Mucosa of rectum (tissue), 2 donors: ENCODE measurements around the gene SIK2.

Experiments
- H3K27ac ChIP-seq, 2 donors: one replicate each; pipeline ENCODE4 v1.7.0; 2013; ENCODE audit warnings: inconsistent platforms in 2 of 2, low read depth in 2 of 2, low read length in 2 of 2
- H3K27me3 ChIP-seq, 2 donors: one replicate each; pipeline ENCODE4 v1.7.0; 2013; ENCODE audit warnings: low read length in 2 of 2; ENCODE audit not compliant: control insufficient read depth in 2 of 2, insufficient read depth in 2 of 2
- H3K36me3 ChIP-seq, 2 donors: one replicate each; pipeline ENCODE4 v1.7.0; 2013; ENCODE audit warnings: low read length in 2 of 2; ENCODE audit not compliant: control insufficient read depth in 2 of 2, insufficient read depth in 2 of 2
- H3K4me1 ChIP-seq, 2 donors: one replicate each; pipeline ENCODE4 v1.7.0; 2013; ENCODE audit warnings: low read length in 2 of 2, mild to moderate bottlenecking in 1 of 2; ENCODE audit not compliant: control insufficient read depth in 2 of 2, insufficient read depth in 2 of 2
- H3K4me3 ChIP-seq, 2 donors: one replicate each; pipeline ENCODE4 v1.7.0; 2013; ENCODE audit warnings: low read length in 2 of 2
- H3K9ac ChIP-seq, 2 donors: one replicate each; pipeline ENCODE4 v1.7.0; 2013; ENCODE audit warnings: low read length in 2 of 2, low read depth in 1 of 2, mild to moderate bottlenecking in 1 of 2
- H3K9me3 ChIP-seq, 2 donors: one replicate each; pipeline ENCODE4 v1.7.0; 2013; ENCODE audit warnings: low read length in 2 of 2; ENCODE audit not compliant: control insufficient read depth in 2 of 2
- donor health status: healthy.
- donor health status: Normal muscosa, but diverticular disease.

The SIK2 gene

DNA sequence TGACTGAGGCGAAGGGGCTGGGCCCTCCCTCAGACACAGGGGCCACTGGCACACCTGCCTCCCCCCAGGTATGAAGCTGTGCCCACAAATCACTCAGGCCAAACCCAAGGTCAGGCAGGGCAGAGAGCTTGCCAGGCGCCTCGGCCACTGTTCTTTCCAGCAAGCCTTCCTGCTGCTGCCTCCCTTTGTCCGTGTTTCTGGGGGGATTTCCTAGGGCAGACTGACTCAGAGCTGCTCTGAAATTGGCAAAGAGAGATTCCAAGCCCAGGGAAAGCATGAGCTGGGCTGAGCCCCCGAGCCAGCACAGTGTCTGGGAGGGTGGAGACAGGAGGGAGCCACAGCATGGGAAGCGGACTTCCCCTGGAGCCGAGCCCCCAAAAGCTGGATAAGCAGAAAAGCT lies 130.8 kb downstream of the SIK2 start:
- H3K9me3 ChIP-seq: no peaks in the 10 kb centered on the region
- H3K27ac ChIP-seq: peak overlapping the region; percentile 78 to 86
- H3K27me3 ChIP-seq: no peaks in the 10 kb centered on the region
- peaks cover 20 to 39% of the 10 kb centered on the region in 2 donors for H3K4me1 ChIP-seq
- H3K36me3 ChIP-seq: no peaks in the 10 kb centered on the region
- H3K4me3 ChIP-seq: no peak overlapping the region
- H3K9ac ChIP-seq: peak overlapping the region; percentile 22 to 32

DNA sequence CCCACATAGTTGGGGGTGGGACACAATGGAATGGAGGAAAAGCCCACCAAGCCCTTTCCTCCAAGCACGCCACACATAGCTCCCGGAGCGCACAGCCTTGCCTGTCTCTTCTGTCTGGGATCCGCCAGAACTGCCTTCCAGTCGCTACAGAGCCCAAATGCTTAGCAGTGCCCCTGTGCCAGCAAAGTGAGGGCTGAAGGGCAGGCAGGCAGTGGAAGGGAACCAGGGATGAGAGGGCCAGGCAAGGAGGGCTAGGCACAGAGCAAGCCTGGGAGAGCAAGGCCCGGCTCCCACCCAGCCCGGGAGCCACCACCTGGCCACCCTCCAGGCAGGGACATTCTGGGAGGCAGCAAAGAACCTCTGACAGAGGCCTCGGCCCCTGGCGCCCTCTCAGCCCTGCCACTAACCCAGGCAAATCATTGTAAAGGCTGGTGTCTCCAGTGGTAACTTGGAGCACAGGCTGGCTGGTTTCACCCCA lies 131.4 kb downstream of the SIK2 start:
- Histone ChIP-seq H3K9ac (no peak overlapping the region), H3K9me3 (no peaks in the 10 kb centered on the region), H3K4me3 (no peak overlapping the region), H3K36me3 (no peaks in the 10 kb centered on the region), H3K27ac (peak overlapping the region; percentile 78 to 86), H3K27me3 (no peaks in the 10 kb centered on the region), H3K4me1 (peaks cover 20 to 39% of the 10 kb centered on the region in 2 donors)

DNA sequence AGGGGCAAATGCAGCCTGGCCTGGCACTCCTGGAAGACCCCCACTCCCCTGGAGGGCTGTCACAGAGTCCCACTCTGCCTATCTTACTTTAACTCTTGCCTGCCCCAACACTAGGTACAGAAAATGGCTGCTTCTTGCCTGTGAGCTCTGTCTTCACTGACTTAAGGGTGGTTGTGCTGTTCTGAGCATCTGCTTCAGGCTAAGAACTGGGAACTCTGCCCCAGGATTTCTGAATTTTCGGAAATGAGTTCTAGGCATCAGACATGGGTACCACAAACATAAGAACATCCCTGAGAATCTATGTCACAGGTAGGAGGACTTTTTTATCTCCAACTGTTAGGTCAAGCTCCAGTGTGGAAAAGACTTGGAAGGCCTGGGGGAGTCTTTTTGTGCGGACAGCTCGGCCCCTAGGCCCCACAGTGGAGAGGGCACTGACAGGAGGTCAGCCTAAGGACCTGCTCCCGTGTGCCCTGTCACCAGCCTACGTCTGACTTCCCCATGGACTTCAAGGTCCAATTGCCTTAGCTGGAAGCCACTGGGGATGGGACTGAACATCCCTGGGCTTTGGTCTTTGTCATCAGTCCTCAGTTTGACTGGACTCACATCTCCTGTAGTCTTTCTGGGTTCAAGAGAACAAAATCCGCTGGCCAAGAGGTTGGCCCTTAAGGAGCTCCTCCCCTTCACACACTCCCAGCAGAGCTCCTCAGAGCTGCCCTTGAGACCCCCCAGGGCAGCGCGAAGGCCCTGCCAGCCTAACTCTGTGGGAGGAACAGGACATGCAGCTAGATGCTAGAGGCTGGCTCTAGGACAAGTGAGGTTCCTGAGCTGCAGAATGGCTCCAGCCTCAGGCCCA lies 132.1 kb downstream of the SIK2 start:
- no peaks in the 10 kb centered on the region for H3K36me3 ChIP-seq
- no peaks in the 10 kb centered on the region for H3K9me3 ChIP-seq
- H3K4me1 ChIP-seq: peaks cover 20 to 39% of the 10 kb centered on the region in 2 donors
- H3K4me3 ChIP-seq: peak overlapping the region in 1 of 2 donors; percentile 2
- peak overlapping the region; percentile 78 to 86 for H3K27ac ChIP-seq
- peak overlapping the region; percentile 19 to 57 for H3K9ac ChIP-seq
- H3K27me3 ChIP-seq: no peaks in the 10 kb centered on the region

DNA sequence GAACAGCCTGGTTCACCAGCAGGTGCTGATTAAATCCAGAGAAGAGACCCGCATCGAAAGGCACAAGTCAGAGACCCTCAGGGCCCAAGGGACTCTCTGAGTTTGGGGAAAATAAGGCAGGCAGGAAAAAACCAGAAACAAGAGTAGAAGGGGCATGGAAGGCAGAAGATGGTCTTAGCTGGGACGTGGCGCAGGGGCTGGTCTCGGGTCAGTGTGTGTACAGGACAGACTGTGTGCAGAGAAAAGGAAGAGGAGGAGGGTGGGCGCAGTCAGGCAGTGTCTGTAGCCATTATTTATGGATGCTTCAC lies 132.7 kb downstream of the SIK2 start:
- H3K9ac ChIP-seq: peak overlapping the region in 1 of 2 donors; percentile 57
- H3K4me3 ChIP-seq: peak overlapping the region in 1 of 2 donors; percentile 57
- H3K36me3 ChIP-seq: no peaks in the 10 kb centered on the region
- no peaks in the 10 kb centered on the region for H3K27me3 ChIP-seq
- H3K9me3 ChIP-seq: no peaks in the 10 kb centered on the region
- peaks cover 20 to 39% of the 10 kb centered on the region in 2 donors for H3K4me1 ChIP-seq
- H3K27ac ChIP-seq: peak overlapping the region; percentile 78 to 86

DNA sequence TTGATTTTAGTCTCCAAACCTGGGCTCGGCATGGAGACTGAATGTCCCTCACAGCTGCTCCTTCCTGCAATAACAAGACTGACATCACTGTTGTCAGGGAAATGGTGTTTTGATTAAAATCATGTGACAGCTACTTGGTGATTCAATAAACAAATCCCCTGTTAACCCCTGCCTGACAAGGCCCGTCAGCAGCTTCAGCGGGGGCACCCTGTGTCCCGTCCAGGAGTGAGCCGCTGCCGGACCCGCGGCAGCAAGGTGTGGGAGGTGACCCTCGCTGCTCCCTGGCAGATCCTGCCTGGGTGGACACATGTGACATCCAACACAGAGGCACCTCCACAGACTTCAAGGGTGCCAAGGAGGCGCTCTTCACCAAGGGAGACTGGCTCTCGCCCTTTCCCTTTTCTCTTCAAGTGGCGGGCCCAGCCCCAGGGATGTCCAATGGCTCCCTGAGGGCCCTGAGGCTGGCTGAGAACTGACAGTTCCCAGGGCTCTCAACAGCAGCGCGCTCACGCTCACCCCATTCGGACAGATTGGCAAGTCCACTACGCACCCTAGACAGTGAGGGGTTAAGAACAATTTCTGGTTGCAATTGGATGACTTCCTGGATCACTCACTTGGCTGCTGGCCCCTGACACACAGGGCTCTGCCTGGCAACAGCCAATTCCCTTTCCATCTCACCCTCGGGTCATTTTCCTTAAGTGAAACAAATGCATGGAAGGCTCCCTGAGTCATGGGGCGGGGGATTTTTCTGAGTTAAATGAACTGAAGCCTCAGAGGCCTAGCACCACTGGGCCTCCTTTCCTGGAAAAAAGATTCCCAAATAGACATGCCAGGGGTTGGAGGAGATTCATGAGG lies 133.2 kb downstream of the SIK2 start:
- Histone ChIP-seq H3K9me3 (no peaks in the 10 kb centered on the region), H3K9ac (peak overlapping the region; percentile 34 to 57), H3K4me3 (peak overlapping the region in 1 of 2 donors; percentile 57), H3K36me3 (peaks cover under 1% of the 10 kb centered on the region in 2 donors), H3K4me1 (peaks cover 20 to 39% of the 10 kb centered on the region in 2 donors), H3K27me3 (no peaks in the 10 kb centered on the region), H3K27ac (peak overlapping the region; percentile 78 to 86)

DNA sequence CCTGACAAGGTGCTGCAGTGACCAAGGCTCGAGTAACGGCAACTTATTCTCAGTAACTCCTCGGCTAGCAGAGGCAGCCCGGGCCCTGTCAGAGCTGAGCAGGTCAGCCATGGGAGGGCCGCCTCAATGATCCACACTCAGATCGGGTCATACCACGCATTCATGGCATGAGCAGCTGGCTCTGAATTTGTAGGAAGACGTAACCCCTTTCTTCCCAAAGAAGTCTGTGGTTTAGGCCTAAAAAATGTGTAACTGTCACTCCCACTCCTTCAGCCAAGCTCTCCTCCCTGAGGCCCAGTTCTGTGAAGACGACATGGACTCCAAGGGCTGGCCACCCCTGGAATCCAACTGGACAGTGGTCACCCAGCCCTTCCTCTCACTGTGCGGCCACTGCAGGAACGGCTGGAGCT lies 133.9 kb downstream of the SIK2 start:
- peak overlapping the region; percentile 21 to 28 for H3K9ac ChIP-seq
- H3K36me3 ChIP-seq: peaks cover 7 to 8% of the 10 kb centered on the region in 2 donors
- peak overlapping the region; percentile 78 to 86 for H3K27ac ChIP-seq
- H3K9me3 ChIP-seq: no peaks in the 10 kb centered on the region
- H3K4me3 ChIP-seq: no peak overlapping the region
- no peaks in the 10 kb centered on the region for H3K27me3 ChIP-seq
- peaks cover 20 to 37% of the 10 kb centered on the region in 2 donors for H3K4me1 ChIP-seq

DNA sequence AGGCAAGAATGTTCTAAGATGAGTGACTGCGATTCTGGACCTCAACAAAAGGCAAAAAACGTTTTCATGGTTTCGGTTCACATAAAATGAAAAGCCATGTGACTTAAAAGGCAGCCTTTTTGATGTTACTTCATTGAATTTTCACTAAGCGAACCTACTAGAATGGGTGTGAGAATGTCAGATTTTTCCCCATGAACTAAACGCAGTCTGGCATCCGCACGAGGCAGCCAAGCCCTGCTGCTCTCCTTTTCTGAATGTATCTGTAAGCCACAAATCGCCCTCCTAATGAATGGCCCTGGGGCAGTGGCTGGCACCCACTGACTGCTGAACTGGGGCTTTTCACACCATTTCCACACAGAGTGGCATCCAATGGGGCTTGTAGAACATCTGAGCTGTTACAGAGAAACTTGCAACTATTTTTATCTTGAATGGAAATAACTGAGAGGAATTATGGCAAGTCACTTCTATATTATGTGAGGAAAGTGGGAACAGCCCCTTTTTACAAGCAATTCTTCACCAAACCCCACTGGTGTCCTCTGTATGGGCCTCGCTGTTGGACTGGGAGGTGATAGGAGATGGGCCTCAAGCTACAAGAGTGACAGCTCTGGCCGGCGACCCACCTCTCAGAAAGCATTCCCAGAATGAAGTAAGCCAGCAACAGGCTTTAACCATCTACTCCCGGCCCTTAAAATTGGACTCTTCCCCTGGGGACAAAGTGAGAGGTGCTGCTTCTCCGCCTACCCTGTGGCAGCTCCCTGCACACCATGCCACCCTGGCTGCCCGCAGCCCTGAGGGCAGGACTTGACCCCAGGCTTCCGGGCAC lies 134.6 kb downstream of the SIK2 start:
- Histone ChIP-seq H3K36me3 (peaks cover 14% of the 10 kb centered on the region in 2 donors), H3K27me3 (no peaks in the 10 kb centered on the region), H3K27ac (peak overlapping the region; percentile 78 to 86), H3K9me3 (no peaks in the 10 kb centered on the region), H3K4me1 (peaks cover 20 to 36% of the 10 kb centered on the region in 2 donors), H3K9ac (peak overlapping the region; percentile 21 to 24), H3K4me3 (no peak overlapping the region)

DNA sequence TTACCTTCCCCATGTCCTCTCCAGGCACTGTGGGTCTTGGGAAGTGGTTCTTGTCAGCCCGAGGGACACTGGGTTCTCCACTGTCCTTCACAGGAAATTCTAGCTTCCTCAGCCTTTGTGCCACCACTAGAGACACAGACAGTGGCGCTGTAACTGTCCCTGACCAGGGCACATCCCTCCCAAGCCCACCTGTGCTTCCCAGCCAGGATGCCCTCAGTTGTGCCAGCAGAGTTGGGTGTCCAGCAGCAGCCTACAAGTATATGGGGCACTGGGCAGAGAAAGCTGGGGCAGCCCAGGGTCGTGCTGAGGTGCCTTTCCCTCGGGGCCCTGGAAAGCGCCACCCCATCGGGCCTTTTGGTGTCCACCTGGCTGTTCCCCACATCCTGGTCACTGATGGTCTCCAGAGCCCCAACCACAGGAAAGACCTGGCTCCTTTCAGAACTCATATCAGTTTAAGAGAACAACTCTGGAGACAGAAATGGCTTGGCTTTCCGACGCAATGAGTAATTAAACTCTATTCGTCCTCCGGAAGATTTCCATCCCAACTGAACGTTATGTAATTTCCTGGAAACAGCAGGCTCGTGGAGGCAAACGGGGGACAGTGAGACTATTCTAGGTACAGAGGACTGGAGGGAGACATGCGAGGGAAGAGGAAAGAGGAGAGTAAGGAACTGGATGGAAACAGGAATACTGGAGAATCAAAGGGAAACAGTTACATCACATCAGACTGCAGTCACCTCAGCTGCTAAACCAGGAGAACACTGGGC lies 135.4 kb downstream of the SIK2 start:
- Histone ChIP-seq H3K36me3 (peaks cover 16 to 18% of the 10 kb centered on the region in 2 donors), H3K27me3 (no peaks in the 10 kb centered on the region), H3K4me1 (peaks cover 20 to 35% of the 10 kb centered on the region in 2 donors), H3K27ac (peak overlapping the region; percentile 78 to 86), H3K4me3 (no peak overlapping the region), H3K9me3 (no peaks in the 10 kb centered on the region), H3K9ac (peak overlapping the region in 1 of 2 donors; percentile 6)

DNA sequence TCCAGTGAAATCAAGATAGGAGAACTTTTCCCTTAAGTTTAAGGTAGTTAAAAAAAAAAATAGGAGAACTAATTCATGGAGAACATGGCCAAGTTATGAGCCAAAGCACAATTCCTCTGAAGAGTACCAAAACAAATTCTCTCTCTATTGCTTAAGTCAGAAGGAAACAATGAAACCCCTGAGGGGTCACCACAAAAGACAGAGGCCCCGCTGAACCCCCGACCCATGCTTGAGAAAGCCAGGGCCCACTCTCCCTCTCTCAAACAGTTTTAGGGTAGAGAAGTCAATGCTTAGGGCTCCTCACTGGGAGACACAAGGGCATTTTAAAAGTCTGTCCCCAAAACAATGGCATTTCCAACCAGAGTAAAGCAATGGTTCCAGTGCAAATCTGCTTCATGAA lies 137.1 kb downstream of the SIK2 start:
- peaks cover 15 to 23% of the 10 kb centered on the region in 2 donors for H3K4me1 ChIP-seq
- H3K27me3 ChIP-seq: no peaks in the 10 kb centered on the region
- no peak overlapping the region for H3K9ac ChIP-seq
- H3K4me3 ChIP-seq: no peak overlapping the region
- peaks cover 28 to 30% of the 10 kb centered on the region in 2 donors for H3K36me3 ChIP-seq
- no peaks in the 10 kb centered on the region for H3K9me3 ChIP-seq
- H3K27ac ChIP-seq: no peak overlapping the region
